Measurements from ENCODE around the gene CAMKK1. TPM values are rescaled to one million over a fixed set of nuclear protein-coding genes. Genes with fewer than 3 reads are reported as not detected.

The CAMKK1 gene
- total and polyA plus RNA-seq, 9 donors: 2.8 to 15.1 (median 7.1) TPM

- no peak for DNase-seq
Measured at GRCh38 chr17:3903881-3904290, 11.0 kb upstream of the CAMKK1 start.

GRCh38 chr17:3903051-3903825 is 10.4 kb upstream of the CAMKK1 start:
- TF ChIP-seq EP300 (IDR thresholded peaks at IDR 0.05) (no peak), POLR2A (IDR thresholded peaks at IDR 0.05) (no peak), CTCF (IDR thresholded peaks at IDR 0.05) (no peak)
- Histone ChIP-seq H3K27me3 (no peaks in the 10 kb centered on the region), H3K4me3 (no peak overlapping the region), H3K27ac (no peak overlapping the region), H3K4me1 (ENCODE audit: insufficient read depth) (no peaks in the 10 kb centered on the region), H3K36me3 (no peaks in the 10 kb centered on the region), H3K9me3 (no peaks in the 10 kb centered on the region)
- intact Hi-C loops (cut with DNase I): no loop called here
- DNase-seq: no peak
- WGBS, 3 donors: 51 to 57% (median 57%) methylated on average over 23 to 25 of the region's 25 CpGs

More at GRCh38 chr17:3903881-3904290, 11.0 kb upstream of the CAMKK1 start:
- H3K9me3 ChIP-seq: no peaks in the 10 kb centered on the region
- H3K4me1 ChIP-seq (ENCODE audit: insufficient read depth): no peaks in the 10 kb centered on the region
- 72 to 81% (median 79%) methylated on average over 21 of the region's 21 CpGs for WGBS, 3 donors
- H3K27ac ChIP-seq: no peak overlapping the region
- intact Hi-C loops (cut with DNase I): no loop called here
- no peak overlapping the region for H3K4me3 ChIP-seq
- no peaks in the 10 kb centered on the region for H3K27me3 ChIP-seq
- H3K36me3 ChIP-seq: no peaks in the 10 kb centered on the region
- TF ChIP-seq CTCF (IDR thresholded peaks at IDR 0.05) (no peak), POLR2A (IDR thresholded peaks at IDR 0.05) (no peak), EP300 (IDR thresholded peaks at IDR 0.05) (no peak)

GRCh38 chr17:3900646-3901045 is 7.8 kb upstream of the CAMKK1 start:
- no peak for TF ChIP-seq POLR2A (IDR thresholded peaks at IDR 0.05)
- TF ChIP-seq EP300 (IDR thresholded peaks at IDR 0.05): no peak
- no peak for TF ChIP-seq CTCF (IDR thresholded peaks at IDR 0.05)
- Histone ChIP-seq H3K4me3 (no peak overlapping the region), H3K9me3 (no peaks in the 10 kb centered on the region), H3K27ac (no peak overlapping the region), H3K36me3 (no peaks in the 10 kb centered on the region), H3K27me3 (no peaks in the 10 kb centered on the region), H3K4me1 (ENCODE audit: insufficient read depth) (peaks cover 3% of the 10 kb centered on the region)
- 48 to 57% (median 55%) methylated on average over 6 of the region's 6 CpGs for WGBS, 3 donors
- no peak for DNase-seq
- intact Hi-C loops (cut with DNase I): no loop called here

- H3K4me1 ChIP-seq (ENCODE audit: insufficient read depth): peaks cover 19% of the 10 kb centered on the region
- H3K9me3 ChIP-seq: no peaks in the 10 kb centered on the region
- TF ChIP-seq POLR2A (IDR thresholded peaks at IDR 0.05) (no peak), EP300 (IDR thresholded peaks at IDR 0.05) (no peak), CTCF (IDR thresholded peaks at IDR 0.05) (no peak)
- intact Hi-C loops (cut with DNase I): no loop called here
- H3K4me3 ChIP-seq: no peak overlapping the region
- H3K27me3 ChIP-seq: no peaks in the 10 kb centered on the region
- DNase-seq: no peak
- H3K27ac ChIP-seq: no peak overlapping the region
- 92 to 94% (median 93%) methylated on average over 12 of the region's 12 CpGs for WGBS, 3 donors
- no peaks in the 10 kb centered on the region for H3K36me3 ChIP-seq
Measured at GRCh38 chr17:3897731-3898130, 4.9 kb upstream of the CAMKK1 start.

Measured in ovary (tissue), 9 donors.